ENCODE results near the gene AP3B2.
"Not testable (repeated sequence)": the region's sequence is repeated elsewhere in the genome, so short reads cannot be mapped to it uniquely, and the experiment has no call there.

The AP3B2 gene, protein sequence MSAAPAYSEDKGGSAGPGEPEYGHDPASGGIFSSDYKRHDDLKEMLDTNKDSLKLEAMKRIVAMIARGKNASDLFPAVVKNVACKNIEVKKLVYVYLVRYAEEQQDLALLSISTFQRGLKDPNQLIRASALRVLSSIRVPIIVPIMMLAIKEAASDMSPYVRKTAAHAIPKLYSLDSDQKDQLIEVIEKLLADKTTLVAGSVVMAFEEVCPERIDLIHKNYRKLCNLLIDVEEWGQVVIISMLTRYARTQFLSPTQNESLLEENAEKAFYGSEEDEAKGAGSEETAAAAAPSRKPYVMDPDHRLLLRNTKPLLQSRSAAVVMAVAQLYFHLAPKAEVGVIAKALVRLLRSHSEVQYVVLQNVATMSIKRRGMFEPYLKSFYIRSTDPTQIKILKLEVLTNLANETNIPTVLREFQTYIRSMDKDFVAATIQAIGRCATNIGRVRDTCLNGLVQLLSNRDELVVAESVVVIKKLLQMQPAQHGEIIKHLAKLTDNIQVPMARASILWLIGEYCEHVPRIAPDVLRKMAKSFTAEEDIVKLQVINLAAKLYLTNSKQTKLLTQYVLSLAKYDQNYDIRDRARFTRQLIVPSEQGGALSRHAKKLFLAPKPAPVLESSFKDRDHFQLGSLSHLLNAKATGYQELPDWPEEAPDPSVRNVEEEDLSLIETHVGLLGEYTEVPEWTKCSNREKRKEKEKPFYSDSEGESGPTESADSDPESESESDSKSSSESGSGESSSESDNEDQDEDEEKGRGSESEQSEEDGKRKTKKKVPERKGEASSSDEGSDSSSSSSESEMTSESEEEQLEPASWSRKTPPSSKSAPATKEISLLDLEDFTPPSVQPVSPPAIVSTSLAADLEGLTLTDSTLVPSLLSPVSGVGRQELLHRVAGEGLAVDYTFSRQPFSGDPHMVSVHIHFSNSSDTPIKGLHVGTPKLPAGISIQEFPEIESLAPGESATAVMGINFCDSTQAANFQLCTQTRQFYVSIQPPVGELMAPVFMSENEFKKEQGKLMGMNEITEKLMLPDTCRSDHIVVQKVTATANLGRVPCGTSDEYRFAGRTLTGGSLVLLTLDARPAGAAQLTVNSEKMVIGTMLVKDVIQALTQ

DNA sequence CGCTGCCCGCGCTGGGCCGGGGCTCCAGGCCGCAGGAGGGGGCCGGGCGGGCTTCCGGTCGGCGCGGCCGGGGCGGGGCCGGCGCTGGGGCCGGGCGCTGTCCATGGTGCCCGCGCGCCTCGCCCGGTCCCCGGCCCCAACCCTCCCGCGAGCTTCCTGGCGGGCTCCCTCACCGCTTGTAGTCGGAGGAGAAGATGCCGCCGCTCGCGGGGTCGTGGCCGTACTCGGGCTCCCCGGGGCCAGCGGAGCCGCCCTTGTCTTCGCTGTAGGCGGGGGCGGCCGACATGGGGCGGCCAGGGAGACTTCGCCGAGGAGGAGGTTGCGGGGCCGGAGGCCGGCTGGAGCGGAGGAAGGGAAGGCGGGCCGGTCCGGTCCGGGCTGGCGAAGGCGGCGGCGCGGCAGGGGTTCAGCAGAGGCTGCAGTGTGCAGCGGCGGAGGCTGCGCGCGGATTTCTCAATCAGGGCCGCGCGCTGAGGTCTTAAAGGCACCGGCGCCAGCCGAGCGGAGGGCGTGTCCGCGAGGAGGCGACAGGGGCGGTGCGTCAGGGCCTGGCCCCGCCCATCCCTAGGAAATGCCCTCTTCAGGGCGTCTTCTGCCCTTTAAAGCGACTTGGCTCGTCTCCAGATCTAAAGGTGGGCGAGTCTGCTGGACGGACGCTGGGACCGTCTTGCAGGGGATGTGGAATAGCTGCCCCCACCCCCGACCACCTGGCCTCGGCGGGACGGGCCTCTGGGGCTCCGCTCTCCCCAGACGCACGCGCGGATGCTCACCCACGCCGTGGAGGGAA is at the start of gene AP3B2:
AP3B2 (minus strand) TSS at position 455 of the 787 bp plus-strand sequence; CDS start at position 286, 169 bp downstream.
- FAIRE-seq (no peak), DNase-seq (ENCODE audit: low spot score) (peak; percentile 89)

DNA sequence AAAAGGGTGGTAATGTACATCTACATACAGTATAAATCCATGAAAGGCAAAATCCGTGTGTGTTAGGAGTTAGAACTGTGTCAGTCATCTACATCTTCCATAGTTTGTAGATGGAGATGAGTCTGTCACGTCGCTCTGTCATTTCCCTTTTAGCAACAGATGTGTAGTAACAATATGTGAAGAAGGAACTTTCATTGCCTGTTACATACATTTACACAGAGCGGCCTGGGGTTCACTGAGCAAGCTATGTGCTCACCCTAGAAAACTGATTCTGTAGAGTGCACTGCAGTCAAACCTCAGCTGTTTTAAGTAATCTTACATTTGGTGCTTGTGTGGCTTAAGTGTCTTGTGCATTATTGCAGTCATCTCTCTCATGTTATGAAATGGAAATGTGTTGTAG is 41.6 kb upstream of the AP3B2 start:
- no peak for FAIRE-seq

DNA sequence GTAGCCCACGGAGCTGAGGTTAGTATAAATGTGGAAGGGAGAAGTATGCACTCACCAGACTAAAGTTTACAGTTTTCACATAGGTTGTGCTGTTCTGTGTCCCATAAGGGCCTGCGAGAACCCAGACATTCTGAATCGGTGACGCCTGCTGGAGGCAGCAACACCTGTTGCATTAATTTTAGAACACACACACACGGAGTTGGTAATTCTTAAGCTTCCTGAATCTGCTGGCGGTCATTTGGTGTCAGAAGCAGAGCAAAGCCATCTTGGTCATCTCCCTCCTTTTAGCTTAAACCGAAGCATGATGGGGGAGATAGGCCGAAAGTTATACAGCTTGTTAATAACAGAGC is 41.1 kb upstream of the AP3B2 start:
- FAIRE-seq (no peak), DNase-seq (ENCODE audit: low spot score) (no peak)

More for the DNA sequence above, 41.6 kb upstream of the AP3B2 start:
- DNase-seq (ENCODE audit: low spot score), result no peak

DNA sequence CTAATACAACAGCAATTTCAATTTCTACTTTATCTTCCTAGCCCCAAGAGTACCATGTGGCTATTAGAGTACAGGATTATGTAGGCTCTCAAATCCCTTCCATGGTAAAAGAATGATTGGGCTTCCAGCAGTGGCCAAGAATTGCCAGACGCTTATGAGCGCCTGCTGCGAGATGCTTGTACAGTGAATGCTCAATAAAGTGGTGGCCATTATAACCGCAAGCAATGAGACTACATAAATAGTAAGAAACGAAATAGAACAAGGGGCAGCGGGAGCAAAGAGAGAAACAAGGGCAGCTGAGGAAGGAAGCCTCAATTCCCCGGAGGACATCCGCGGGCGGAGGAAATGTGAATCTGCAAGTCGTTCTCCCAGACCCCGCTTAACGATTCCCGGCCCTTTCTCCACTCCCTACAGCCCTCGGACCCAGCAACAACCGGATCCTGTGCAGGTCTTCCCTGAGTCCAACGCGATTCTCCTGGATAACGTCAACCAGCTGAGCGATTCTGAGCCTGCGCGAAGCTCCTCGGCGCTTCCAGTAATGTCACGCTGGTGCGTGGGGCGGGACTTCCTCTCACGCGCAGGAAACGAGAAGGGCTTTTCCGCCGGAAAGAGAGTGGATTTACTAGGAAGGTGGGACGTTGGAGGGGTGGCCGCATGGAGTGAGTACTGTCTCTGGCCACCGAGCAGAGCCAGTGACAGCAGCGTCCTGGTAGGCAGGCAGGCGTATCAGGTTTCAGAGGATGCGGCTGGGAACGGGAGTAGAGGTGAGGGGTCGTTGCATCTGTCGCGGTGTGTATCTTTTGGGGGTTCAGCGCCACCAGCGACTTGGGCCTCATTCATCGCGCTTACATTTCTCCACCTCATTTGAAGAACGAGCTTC is 40.5 kb upstream of the AP3B2 start:
- DNase-seq (ENCODE audit: low spot score) (peak; percentile 93), FAIRE-seq (peak; percentile 77)

DNA sequence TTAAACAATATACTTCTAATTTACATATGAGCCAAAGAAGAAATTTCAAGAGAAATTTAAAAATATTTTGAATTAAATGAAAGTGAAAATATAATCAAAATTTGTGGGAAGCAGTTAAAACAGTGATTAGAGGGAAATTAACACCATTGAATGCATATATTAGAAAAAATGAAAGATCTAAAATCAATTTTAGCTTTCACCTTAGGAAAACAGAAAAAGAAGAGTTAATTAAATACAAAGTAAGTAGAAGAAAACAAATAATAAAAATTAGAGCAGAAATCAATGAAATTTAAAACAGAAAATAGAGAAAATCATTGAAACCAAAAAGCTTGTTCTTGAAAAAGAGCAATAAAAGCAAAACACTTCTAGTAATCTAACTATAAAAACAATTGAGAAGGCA is 38.6 kb upstream of the AP3B2 start:
- DNase-seq (ENCODE audit: low spot score) (no peak), FAIRE-seq (no peak)

DNA sequence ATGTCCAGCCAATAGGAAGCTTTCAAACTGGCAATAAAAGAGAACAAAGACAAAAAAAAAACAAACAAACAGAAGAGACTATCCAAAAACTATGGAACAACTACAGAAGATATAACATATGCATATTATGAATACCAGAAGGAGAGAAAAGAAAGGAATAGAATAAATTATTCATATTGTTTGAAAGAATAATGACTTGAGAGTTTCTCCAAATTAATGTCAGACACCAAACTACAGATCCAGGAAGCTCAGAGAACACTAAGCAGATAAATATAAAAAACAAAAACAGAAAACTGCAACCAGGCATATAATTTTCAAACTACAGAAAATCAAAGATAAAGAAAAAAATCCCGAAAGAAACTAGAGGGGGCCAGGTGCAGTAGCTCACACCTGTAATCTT is 34.1 kb upstream of the AP3B2 start:
- DNase-seq (ENCODE audit: low spot score), result no peak
- no peak for FAIRE-seq

DNA sequence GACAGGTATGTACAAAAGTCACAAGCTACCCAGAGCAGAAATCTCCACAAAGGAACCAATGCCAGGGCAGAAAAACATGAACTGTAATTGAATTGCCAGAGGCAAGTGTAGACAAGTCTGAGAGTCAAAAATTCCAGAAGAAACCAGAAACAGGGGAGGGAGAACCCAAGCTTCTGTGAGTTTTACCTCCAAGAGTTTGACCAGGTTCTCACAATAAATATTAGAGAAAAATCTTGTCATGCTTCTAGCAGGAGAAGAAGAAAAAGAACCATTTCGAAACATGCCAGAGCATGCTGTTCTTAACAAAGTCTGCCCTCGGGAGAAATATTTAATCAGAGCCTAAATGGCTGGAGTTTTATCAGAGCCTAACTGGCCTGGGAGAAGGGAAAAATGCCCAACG is 32.5 kb upstream of the AP3B2 start:
- DNase-seq (ENCODE audit: low spot score) (no peak), FAIRE-seq (no peak)

DNA sequence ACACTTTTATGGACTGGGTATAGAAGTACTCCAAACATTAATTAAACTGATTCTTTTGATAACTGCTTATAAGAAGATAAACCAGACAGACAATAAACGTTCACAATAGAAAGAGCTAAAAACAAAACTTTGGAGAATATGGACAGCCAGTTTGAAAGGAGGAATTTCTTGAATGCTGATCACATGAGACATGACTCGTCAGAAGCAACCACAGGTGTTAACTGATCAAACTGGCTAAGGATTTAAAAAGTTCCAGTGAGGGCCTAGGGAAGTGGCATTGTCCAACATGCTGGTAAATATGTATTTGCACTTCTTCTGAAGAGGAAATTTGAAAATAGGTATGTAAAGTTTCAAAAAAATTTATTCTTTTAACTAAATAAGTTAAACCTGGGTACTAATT is 29.4 kb upstream of the AP3B2 start:
- FAIRE-seq, result no peak
- DNase-seq (ENCODE audit: low spot score), result peak; percentile 20

DNA sequence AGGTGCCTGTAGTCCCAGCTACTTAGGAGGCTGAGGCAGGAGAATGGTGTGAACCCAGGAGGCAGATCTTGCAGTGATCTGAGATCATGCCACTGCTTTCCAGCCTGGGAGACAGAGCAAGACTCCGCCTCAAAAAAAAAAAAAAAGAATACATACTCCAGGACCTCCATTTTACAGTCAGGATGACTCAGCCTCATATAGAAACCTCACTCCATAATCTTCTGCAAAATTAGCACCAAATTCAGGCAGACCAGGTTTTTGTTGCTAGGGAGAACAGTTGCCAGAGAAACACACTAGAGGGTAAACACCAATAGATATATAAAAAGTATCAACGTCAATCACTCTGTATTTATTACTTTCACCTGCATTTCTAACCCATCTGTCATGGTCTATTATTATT is 28.3 kb upstream of the AP3B2 start:
- DNase-seq (ENCODE audit: low spot score) (no peak), FAIRE-seq (no peak)

DNA sequence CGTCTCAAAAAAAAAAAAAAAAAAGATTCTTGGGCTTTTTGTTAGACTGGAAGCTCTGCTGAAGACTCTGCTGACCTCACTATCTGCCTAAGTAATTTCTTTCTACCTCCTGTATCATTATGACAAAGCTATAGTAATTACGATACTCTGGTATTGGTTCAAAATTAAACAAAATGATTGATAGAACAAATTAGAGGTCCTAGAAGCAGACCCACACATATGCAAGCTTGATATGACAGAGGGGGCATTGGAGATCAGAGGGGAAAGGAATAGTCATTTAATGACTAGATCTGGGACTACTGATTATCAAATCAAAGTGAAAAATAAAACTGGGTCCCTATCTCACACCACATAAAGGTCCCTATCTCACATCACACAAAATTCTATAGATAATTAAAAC is 21.9 kb upstream of the AP3B2 start:
- FAIRE-seq, result no peak
- DNase-seq (ENCODE audit: low spot score), result no peak

DNA sequence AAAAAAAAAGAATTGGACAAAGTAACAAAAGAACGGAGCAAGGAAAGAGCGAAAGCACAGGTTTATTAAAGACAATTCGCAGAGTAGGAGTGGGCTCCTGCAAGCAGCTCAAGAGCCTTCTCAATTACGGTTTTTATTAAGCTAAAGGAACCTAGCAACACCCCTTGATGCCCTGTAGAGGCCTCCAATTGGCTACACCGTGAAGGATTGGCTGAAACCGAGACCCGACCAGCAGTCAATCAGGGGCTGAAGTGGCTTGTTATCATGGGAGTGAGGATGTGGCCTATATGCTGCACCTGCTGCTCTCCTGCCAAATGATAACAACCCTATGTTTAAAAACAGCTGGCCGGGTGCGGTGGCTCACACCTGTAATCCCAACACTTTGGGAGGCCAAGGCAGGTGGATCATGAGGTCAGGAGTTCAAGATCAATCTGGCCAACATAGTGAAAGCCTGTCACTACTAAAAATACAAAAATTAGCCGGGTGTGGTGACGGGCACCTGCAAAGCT is 20.4 kb upstream of the AP3B2 start:
- DNase-seq (ENCODE audit: low spot score) (no peak), FAIRE-seq (no peak)

DNA sequence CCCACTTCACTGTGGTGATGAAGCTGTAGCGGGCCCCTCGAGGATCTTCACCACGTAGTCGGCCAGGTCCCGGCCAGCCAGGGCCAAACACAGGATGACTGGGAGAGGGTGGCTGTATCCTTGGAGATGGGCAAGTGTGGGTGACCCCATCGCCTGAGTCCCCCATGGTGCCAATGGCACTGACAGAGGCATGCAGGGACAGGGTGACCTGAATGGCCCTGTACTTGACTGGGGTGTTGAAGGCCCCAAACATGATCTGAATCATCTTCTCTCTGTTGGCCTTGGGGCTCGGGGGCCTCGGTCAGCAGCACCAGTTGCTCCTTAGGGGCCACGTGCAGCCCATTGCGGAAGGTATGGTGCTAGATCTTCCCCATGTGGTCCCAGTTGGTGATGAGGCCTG is 17.1 kb upstream of the AP3B2 start:
- FAIRE-seq (peak; percentile 62), DNase-seq (ENCODE audit: low spot score) (no peak)

DNA sequence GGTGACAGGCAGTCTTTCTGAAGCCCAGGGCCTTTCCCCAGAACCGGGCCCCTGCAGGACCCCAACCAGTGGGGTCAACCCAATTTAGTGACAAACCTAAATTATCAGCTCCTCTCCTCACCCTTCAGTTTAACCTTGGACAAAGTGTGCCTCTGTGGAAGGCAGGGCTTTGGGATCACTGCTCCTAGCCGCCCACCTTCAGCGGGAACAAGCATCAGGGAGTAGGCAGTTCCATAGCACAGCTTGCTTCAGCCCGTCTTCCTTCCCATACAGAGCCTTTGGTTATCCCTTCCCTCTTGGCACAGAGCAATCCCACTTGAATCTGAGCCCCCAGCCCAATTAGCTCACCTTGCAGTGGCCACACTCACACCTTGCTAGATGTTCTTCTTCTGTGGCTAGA is 5.3 kb upstream of the AP3B2 start:
- DNase-seq (ENCODE audit: low spot score), result no peak
- FAIRE-seq, result no peak

DNA sequence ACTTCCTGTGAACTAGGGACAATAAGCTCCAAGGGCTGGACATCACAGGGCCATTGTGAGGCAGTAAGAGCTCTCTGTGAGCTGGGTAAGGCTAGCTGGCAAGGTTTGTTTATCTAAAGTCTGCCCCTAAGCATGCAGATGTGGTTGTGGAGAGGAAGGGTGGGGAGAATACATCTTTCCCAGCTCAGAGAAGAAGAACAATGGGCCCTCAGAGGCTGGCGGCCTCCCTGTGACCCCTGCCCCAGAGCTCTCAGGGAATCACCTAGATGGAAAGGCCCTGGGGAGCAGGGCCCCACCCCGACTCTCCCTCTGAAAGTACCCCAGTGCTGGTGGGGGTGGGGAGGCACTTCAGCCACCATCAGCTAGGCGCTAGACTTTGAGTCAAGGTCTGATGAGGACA is 4.3 kb upstream of the AP3B2 start:
- FAIRE-seq (no peak), DNase-seq (ENCODE audit: low spot score) (no peak)

DNA sequence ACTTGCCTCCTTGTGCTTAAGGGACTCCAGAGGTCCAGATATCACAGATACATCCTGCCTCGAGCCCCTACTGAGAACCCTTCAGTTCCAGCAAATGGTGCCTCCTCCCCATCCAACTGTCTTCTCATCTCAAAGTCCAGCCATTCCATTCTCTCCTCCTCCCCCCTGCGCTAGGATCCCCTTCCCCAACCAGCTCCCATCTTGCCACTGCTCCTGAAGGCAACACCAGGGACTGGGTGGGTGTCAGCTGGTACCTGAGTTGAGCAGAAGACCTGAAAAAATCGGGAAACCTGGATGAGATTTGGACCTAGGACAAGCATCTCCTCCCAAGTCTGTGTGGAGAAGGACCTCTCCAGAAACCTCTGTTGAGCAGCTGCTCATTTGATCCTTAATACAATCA is 2.4 kb upstream of the AP3B2 start:
- FAIRE-seq (no peak), DNase-seq (ENCODE audit: low spot score) (no peak)

DNA sequence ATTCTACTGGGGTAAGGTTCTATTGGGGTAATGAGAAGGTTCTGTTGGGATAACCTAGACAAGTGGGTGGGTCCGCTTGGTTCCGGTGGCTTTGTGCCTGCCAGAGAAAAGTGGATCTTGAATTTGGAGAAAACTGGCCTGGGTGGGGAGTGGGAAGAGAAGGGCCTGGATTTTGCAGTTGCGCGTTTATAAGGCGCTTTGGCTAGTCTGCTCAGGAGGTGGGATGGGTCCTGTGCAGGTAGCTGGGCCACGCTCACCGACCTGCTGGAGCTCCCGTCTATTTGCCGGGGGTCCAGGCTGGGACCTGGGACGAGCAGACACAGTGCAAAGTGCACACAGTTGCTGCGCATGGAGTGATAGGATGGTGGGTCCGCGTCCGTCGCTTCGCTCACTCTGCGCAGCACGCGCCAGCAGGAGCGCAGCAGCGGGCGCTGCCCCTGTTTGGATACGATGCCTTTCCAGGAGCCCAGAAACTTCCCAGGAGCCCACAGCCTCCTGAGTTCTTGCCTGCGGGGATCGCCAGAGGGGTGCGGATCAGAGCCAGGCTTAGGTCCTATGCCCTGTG is 1.3 kb upstream of the AP3B2 start:
- no peak for DNase-seq (ENCODE audit: low spot score)
- no peak for FAIRE-seq

DNA sequence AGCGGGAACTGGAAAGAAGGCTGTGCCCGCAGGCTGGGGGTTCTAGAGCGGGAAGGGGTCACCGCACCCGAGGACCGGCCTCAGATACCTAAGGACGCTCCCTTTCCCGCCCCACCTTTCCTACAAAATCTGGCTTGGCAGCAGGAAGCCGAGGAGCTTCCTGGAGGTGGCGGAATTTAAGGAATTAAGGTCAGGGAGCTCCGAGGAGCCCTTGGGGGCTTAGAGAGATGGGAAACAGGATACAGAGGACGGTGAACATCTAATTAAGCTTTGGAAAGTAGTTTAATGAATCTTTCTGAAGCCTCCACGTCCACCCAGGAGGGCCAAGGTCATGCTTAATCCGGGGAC is 507 bp upstream of the AP3B2 start:
- no peak for FAIRE-seq
- DNase-seq (ENCODE audit: low spot score), result no peak

DNA sequence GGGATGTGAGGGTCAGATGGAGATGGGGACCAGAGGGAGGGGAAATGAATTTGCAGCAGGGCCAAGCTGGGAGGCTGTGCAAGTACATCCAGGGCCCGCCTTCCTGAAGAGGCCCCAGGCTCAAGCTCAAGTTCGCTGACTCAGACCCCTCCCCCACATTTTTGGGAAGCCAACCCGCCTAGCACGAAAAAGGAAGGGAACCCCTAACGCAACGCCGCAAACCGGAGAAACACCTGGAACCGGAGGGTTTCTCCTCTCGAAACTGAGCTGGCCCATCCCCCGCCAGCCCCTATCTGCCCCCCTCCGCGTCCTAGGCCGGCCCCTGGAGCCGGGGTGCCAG is 624 bp downstream of the AP3B2 start:
- no peak for DNase-seq (ENCODE audit: low spot score)
- no peak for FAIRE-seq

DNA sequence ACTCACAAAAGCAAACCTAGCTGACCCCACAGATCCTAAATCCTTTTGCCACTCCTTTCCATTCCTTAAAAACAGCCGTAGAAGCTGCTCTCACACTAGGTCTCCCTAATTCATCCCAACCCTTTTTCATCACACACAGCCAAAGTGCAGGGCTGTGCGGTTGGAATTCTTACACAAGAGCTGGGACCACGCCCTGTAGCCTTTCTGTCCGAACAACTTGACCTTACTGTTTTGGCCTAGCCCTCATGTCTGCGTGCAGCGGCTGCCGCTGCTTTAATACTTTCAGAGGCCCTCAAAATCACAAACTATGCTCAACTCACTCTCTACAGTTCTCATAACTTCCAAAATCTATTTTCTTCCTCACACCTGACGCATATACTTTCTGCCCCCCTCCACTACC is 3.8 kb downstream of the AP3B2 start:
- FAIRE-seq, result not testable (repeated sequence)

DNA sequence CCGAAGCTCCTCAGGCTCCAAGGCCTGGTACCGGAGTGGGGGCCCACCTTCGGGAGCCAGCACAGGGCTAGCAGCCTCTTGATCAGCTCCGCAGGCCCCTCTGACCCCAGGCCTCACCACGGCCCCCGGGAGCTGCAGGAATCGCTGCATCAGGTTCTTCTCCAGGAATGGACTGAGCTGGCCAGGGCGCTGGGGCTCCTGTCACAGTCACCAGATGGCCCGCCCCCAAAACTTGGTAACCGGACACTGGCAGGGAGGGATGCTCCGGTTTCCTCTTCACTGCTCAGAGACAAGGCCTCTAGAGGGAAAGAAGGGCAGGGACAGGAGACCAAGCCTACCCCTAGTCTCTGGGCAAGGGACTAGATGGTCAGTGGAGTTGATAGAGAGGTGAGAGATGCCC is 9.9 kb downstream of the AP3B2 start:
- FAIRE-seq, result no peak
- DNase-seq (ENCODE audit: low spot score), result no peak

More for the DNA sequence above, 3.8 kb downstream of the AP3B2 start:
- DNase-seq (ENCODE audit: low spot score), result not testable (repeated sequence)
